Activated naive CD8-positive, alpha-beta T cell (primary cell): ENCODE measurements around the gene FGF16.
A peak's percentile ranks its signal among the peaks of the same experiment; 100 is the strongest.
"Not testable (repeated sequence)": the region's sequence is repeated elsewhere in the genome, so short reads cannot be mapped to it uniquely, and the experiment has no call there.

Source experiments
- H3K27ac Mint-ChIP-seq: one replicate; pipeline ENCODE4 v1.8.0; 2021; ENCODE audit warnings: mixed read lengths
- H3K27me3 Mint-ChIP-seq: one replicate; pipeline ENCODE4 v1.8.0; 2021; ENCODE audit warnings: mixed read lengths
- H3K36me3 Mint-ChIP-seq: one replicate; pipeline ENCODE4 v1.8.0; 2021; ENCODE audit warnings: mixed read lengths
- H3K4me1 Mint-ChIP-seq: one replicate; pipeline ENCODE4 v1.8.0; 2021; ENCODE audit warnings: low read depth, mixed read lengths
- H3K4me3 Mint-ChIP-seq: one replicate; pipeline ENCODE4 v1.8.0; 2021; ENCODE audit warnings: mild to moderate bottlenecking, mixed read lengths
- H3K9me3 Mint-ChIP-seq: one replicate; pipeline ENCODE4 v1.8.0; 2021; ENCODE audit warnings: low read depth, mixed read lengths

Gene FGF16

DNA sequence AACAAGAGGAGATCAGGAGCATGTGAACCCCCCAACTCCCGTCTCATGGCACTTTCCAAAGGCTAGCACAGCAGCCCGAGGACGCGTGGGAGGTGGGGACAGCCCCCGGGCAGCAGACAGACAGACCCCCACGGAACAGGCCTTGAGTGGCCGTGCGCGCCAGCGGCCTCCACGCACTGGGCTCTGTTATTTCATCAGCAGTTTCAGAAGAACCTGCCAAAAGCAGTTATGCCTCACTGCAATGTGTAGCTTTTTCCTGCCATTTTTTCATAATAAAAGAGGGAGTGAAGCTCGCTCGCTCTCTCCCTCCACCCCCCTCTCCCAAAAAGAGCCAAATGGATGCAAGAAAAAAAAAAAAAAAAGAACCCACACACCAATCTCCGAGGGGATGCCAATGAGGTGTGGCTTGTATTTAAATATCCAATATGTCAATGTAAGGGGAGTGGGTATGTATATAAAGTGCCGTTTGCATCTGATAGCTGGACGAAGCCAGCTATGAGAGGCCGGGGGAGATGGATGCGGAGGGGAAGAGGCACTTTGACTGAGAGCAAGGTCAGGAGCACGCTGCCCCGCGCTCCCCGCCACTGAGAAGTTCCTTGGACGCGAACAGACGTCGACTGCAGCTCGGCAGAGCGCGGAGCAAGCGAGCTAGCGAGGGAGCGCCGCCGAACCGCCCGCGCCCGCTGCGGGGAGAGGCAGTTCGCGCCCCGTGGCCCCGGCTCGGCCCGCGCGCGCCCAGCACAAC, at the start of gene FGF16:
Gene FGF16, plus strand, starts transcription at position 482 of the 745 bp plus-strand sequence. CDS start 286 bp downstream, outside the sequence.
- Mint-ChIP-seq H3K4me1 (peaks cover 10% of the 10 kb centered on the region), H3K27ac (no peak within 1 kb of the TSS), H3K27me3 (peaks cover 20% of the 10 kb centered on the region), H3K36me3 (no peaks in the 10 kb centered on the region), H3K9me3 (no peaks in the 10 kb centered on the region), H3K4me3 (peak within 1 kb of the TSS; percentile 86)

DNA sequence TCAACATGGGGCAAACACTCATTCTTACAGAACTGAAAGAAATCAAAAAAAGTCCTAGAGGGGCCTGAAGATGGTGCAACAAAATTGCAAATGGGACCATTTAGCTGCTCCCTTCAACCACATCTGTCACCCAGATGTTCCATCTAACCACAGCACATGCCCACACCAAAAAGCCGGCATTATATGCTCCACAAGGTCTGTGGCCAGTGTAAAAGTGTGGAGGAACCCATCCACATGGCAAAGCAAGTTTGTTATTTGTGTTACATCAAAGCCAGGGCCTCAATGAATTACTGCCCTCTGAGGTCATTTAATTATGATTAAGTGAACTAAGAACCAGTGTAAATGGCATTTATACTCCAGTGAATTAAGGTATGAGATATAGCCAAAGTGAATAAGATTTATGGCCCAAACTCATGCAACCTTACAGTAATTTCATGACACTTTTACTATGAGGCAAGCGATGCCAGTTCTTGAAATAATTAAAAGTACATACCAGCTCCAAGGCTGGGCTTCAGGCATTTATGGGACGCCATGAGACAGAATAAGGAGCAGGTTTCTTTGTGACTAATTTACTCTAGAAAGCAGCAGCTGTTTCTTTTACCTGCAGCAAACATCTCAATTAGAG, 48.7 kb upstream of the FGF16 start:
- H3K4me1 Mint-ChIP-seq = no peaks in the 10 kb centered on the region
- H3K27ac Mint-ChIP-seq = no peak overlapping the region
- H3K9me3 Mint-ChIP-seq = no peaks in the 10 kb centered on the region
- H3K27me3 Mint-ChIP-seq = no peaks in the 10 kb centered on the region
- no peaks in the 10 kb centered on the region for H3K36me3 Mint-ChIP-seq
- no peak overlapping the region for H3K4me3 Mint-ChIP-seq

- no peak overlapping the region for H3K4me3 Mint-ChIP-seq
Observed at GRCh38 chrX:77404419-77404818, 42.8 kb upstream of the FGF16 start.

GRCh38 chrX:77407821-77408220, 39.4 kb upstream of the FGF16 start:
- not testable (repeated sequence) for H3K27me3 Mint-ChIP-seq, H3K36me3 Mint-ChIP-seq, H3K4me3 Mint-ChIP-seq, H3K9me3 Mint-ChIP-seq, H3K27ac Mint-ChIP-seq, H3K4me1 Mint-ChIP-seq

More at GRCh38 chrX:77404419-77404818, 42.8 kb upstream of the FGF16 start:
- no peaks in the 10 kb centered on the region for H3K4me1 Mint-ChIP-seq
- no peaks in the 10 kb centered on the region for H3K36me3 Mint-ChIP-seq
- no peak overlapping the region for H3K27ac Mint-ChIP-seq
- no peaks in the 10 kb centered on the region for H3K9me3 Mint-ChIP-seq
- no peaks in the 10 kb centered on the region for H3K27me3 Mint-ChIP-seq

DNA sequence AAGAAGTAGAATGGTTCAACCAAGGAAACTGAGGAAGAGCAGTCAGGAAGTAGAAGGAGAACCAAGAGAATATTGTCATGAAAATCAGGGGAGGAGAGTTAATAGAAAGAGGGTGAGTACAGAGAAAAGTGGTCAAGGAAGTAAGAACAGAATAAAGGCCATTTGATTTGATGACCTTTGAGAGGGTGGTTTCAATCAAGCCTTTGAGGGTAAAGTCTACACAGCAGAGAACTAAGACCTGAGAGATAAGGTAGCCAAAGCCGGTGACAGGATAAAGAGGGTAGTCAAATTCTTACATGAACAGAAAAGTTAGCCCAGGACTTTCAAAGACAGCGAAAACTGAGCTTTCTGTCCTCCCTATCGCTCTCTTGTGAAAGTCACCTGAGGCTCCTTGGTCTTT, 34.6 kb upstream of the FGF16 start:
- Mint-ChIP-seq H3K36me3 (no peaks in the 10 kb centered on the region), H3K27ac (no peak overlapping the region), H3K4me1 (no peaks in the 10 kb centered on the region), H3K9me3 (no peaks in the 10 kb centered on the region), H3K4me3 (no peak overlapping the region), H3K27me3 (peaks cover 2% of the 10 kb centered on the region)

- Mint-ChIP-seq H3K4me3 (no peak overlapping the region), H3K36me3 (no peaks in the 10 kb centered on the region), H3K27me3 (peaks cover 2% of the 10 kb centered on the region), H3K4me1 (no peaks in the 10 kb centered on the region), H3K27ac (no peak overlapping the region), H3K9me3 (no peaks in the 10 kb centered on the region)
Observed at GRCh38 chrX:77415161-77415560, 32.0 kb upstream of the FGF16 start.

DNA sequence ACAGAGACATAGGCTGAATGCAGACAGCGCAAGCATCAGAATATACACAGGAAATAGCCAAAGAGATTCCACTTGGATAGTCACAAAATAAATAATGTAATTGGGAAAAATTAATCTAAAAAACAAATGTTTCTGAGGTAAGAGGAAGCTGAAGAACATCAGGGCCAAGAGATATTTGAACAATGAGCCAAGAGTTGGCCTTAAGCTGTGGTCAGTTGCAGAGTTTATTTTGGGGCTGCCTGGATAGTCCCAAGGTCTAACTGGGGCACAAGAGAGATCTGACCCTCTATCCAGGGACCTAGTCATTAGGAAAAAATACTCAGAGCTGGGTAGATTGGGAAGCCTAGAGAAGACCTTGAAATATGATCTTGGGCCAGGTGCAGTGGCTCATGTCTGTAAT, 31.3 kb upstream of the FGF16 start:
- no peaks in the 10 kb centered on the region for H3K36me3 Mint-ChIP-seq
- no peak overlapping the region for H3K27ac Mint-ChIP-seq
- H3K9me3 Mint-ChIP-seq = no peaks in the 10 kb centered on the region
- H3K4me1 Mint-ChIP-seq = no peaks in the 10 kb centered on the region
- H3K4me3 Mint-ChIP-seq = no peak overlapping the region
- no peaks in the 10 kb centered on the region for H3K27me3 Mint-ChIP-seq

DNA sequence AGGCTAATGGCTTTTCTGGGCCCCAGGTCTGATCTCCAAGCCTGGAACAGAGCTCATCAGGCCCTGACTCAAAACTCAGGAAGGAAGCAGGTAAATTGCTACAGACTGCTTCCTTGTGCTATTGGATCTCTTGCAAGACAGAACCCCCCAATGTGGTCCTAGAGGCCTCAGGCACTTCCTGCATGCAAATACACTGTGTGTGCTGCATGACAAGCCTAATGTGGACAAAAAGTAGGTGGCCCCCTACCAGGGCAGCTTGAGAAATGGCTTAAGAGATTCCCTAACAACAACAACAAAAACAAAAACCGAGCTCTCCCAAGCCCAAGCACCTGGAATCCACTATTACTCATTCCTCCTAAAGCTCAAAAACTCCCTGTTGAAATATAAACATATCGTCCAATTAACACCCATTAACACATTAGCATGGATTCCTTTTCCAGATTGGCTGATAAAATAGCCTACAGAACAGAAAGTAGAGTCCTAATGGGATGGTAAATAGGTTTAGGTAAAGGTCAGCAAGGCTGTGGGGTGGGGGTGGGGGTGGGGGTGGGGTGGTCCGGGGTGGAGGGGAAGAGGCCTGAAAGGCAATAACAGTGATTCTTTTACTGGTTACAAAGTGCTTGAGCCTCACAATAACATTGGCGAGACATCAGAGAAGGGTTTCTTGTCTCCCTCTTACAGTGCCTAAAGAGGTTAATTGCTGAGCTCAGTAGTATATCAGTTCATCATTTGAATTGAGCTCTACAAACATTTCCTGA, 24.1 kb upstream of the FGF16 start:
- H3K4me1 Mint-ChIP-seq = no peaks in the 10 kb centered on the region

GRCh38 chrX:77426811-77427210, 20.4 kb upstream of the FGF16 start:
- no peaks in the 10 kb centered on the region for H3K9me3 Mint-ChIP-seq
- H3K4me3 Mint-ChIP-seq = no peak overlapping the region
- H3K27ac Mint-ChIP-seq = no peak overlapping the region
- H3K27me3 Mint-ChIP-seq = no peaks in the 10 kb centered on the region
- no peaks in the 10 kb centered on the region for H3K4me1 Mint-ChIP-seq
- no peaks in the 10 kb centered on the region for H3K36me3 Mint-ChIP-seq

More for the DNA sequence above, 24.1 kb upstream of the FGF16 start:
- no peaks in the 10 kb centered on the region for H3K36me3 Mint-ChIP-seq
- no peak overlapping the region for H3K27ac Mint-ChIP-seq
- H3K27me3 Mint-ChIP-seq = no peaks in the 10 kb centered on the region
- H3K9me3 Mint-ChIP-seq = no peaks in the 10 kb centered on the region
- H3K4me3 Mint-ChIP-seq = no peak overlapping the region

DNA sequence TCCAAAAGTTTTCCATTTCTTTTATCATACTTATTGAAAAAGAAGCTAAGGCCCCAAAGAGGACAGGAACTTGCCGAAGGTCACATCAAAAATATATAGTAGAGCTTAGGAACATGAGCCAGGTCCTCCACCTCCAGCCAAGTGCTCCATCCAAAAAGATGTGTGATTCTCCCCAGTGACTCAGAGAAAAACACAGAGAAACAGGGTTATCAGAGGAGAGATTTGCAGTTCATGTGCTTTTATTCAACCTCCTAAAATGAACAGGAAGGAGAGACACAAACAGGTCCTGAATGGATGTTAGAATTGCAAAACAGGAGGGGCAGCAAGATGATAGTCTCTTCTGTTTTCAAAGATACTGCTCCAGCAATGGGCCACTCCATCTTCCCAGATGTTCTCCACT, 19.6 kb upstream of the FGF16 start:
- Mint-ChIP-seq H3K27me3 (no peaks in the 10 kb centered on the region), H3K9me3 (no peaks in the 10 kb centered on the region), H3K36me3 (no peaks in the 10 kb centered on the region), H3K4me3 (no peak overlapping the region), H3K27ac (no peak overlapping the region), H3K4me1 (no peaks in the 10 kb centered on the region)

DNA sequence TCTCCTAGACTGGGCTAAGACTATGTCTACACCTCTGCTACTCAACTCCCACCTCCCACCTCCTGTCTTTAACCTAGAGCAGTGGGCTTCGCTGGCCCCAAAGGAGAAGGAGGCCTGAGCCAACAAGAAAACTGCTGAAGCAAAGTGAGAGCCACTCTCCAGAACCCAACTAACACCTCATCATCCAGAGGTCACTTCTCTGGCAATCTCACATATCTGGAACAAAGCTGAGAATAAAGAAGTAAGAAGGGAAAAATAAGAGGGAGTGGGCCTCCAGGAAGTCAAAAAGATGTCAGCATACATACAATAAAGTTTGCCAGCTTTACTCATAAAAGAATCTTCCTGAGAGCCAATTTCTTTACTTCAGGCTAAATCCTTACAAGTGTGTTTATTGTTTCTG, 18.6 kb upstream of the FGF16 start:
- Mint-ChIP-seq H3K9me3 (no peaks in the 10 kb centered on the region), H3K4me3 (no peak overlapping the region), H3K36me3 (no peaks in the 10 kb centered on the region), H3K4me1 (no peaks in the 10 kb centered on the region), H3K27ac (no peak overlapping the region), H3K27me3 (no peaks in the 10 kb centered on the region)

GRCh38 chrX:77431227-77431626, 16.0 kb upstream of the FGF16 start:
- H3K27me3 Mint-ChIP-seq = no peaks in the 10 kb centered on the region
- H3K27ac Mint-ChIP-seq = no peak overlapping the region
- no peaks in the 10 kb centered on the region for H3K36me3 Mint-ChIP-seq
- H3K9me3 Mint-ChIP-seq = no peaks in the 10 kb centered on the region
- no peaks in the 10 kb centered on the region for H3K4me1 Mint-ChIP-seq
- H3K4me3 Mint-ChIP-seq = no peak overlapping the region

GRCh38 chrX:77433001-77433400, 14.2 kb upstream of the FGF16 start:
- Mint-ChIP-seq H3K4me1 (no peaks in the 10 kb centered on the region), H3K27me3 (no peaks in the 10 kb centered on the region), H3K27ac (no peak overlapping the region), H3K36me3 (no peaks in the 10 kb centered on the region), H3K4me3 (no peak overlapping the region), H3K9me3 (no peaks in the 10 kb centered on the region)

- no peak overlapping the region for H3K27ac Mint-ChIP-seq
- no peaks in the 10 kb centered on the region for H3K36me3 Mint-ChIP-seq
- H3K9me3 Mint-ChIP-seq = no peaks in the 10 kb centered on the region
- H3K27me3 Mint-ChIP-seq = no peaks in the 10 kb centered on the region
- no peak overlapping the region for H3K4me3 Mint-ChIP-seq
- no peaks in the 10 kb centered on the region for H3K4me1 Mint-ChIP-seq
Observed at GRCh38 chrX:77434962-77435361, 12.2 kb upstream of the FGF16 start.

- no peaks in the 10 kb centered on the region for H3K4me1 Mint-ChIP-seq
- no peaks in the 10 kb centered on the region for H3K36me3 Mint-ChIP-seq
- no peak overlapping the region for H3K4me3 Mint-ChIP-seq
- no peaks in the 10 kb centered on the region for H3K27me3 Mint-ChIP-seq
- H3K9me3 Mint-ChIP-seq = no peaks in the 10 kb centered on the region
- no peak overlapping the region for H3K27ac Mint-ChIP-seq
Observed at GRCh38 chrX:77436271-77436670, 10.9 kb upstream of the FGF16 start.
